GM21367 (cell line): Measurements from ENCODE around the gene MAP3K21.

ENCODE experiments used
- ATAC-seq: cut with Tn5 transposase; IDR thresholded peaks from one replicate; pipeline ENCODE4 v1.9.1; 2021; ENCODE audit not compliant: unreplicated experiment

MAP3K21 gene

GRCh38 chr1:233323718-233324117 is 3.8 kb upstream of the MAP3K21 start:
- no peak for ATAC-seq

- no peak for ATAC-seq
Measured at GRCh38 chr1:233326319-233326718, 1.2 kb upstream of the MAP3K21 start.

GRCh38 chr1:233326811-233327650 is 493 bp upstream of the MAP3K21 start:
- peak; percentile 92 for ATAC-seq

DNA sequence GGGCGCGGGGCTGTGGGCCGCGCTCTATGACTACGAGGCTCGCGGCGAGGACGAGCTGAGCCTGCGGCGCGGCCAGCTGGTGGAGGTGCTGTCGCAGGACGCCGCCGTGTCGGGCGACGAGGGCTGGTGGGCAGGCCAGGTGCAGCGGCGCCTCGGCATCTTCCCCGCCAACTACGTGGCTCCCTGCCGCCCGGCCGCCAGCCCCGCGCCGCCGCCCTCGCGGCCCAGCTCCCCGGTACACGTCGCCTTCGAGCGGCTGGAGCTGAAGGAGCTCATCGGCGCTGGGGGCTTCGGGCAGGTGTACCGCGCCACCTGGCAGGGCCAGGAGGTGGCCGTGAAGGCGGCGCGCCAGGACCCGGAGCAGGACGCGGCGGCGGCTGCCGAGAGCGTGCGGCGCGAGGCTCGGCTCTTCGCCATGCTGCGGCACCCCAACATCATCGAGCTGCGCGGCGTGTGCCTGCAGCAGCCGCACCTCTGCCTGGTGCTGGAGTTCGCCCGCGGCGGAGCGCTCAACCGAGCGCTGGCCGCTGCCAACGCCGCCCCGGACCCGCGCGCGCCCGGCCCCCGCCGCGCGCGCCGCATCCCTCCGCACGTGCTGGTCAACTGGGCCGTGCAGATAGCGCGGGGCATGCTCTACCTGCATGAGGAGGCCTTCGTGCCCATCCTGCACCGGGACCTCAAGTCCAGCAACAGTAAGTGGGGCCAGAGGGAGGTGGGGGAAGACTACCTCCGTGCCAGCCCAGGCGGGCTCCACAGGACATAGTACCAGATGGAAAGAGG is 808 bp downstream of the MAP3K21 start:
- ATAC-seq: peak; percentile 13

DNA sequence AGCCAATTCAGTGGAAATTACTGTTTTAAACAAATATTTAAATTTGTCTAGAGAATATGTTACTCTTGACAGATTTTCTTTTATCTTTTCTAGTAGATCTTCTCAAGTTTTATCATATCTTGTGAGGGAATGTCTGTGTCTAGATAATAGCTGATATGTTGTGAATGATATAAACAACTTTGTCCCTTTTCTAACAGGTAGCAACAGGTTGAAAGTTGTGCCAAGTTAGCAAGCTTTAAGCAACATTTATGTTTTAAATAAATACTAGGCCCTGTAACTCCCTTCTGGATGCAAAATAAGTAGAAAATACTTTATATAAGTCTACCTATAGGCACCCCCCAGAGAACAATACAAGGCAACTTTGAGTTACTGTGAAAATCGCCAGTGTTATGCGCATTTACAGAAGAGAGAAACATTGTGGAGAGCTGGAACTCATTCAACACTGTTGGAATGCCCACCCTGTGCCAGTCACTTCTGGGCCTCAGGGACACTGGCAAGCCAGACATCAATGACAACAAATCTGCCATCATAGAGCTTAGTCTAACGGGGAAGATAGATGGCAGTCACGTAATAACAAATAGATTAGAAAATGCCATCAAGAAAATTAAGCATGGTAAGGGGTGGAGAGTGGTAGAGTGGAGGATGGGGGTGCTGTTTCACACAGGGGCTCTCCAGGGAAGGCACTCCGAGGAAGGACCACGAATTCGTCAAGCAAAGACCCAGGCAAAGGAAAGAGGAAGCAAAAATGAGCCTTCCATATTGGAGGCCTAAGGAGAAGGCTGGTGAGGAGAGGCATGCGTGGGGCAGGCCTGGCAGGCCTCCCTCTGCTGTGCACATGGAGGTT is 4.4 kb downstream of the MAP3K21 start:
- no peak for ATAC-seq

- no peak for ATAC-seq
Measured at GRCh38 chr1:233333086-233333485, 5.6 kb downstream of the MAP3K21 start.

DNA sequence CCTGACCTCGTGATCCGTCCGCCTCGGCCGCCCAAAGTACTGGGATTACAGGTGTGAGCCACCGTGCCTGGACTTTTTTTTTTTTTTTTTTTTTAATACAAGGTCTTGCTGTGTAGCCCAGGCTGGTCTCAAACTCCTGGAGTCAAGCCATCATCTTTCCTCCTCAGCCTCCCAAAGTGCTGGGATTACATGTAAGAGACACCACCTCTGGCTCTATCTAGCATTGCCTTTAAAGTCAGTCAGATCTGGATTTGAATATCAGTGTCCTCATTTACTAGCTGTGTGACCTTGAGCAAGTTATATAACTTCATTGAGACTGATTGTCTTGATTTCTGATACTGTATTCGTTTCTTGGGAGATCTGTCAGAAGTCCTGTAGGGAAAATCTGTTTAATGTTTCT is 6.6 kb downstream of the MAP3K21 start:
- no peak for ATAC-seq

- ATAC-seq: no peak
Measured at GRCh38 chr1:233336554-233337456, 9.3 kb downstream of the MAP3K21 start.

DNA sequence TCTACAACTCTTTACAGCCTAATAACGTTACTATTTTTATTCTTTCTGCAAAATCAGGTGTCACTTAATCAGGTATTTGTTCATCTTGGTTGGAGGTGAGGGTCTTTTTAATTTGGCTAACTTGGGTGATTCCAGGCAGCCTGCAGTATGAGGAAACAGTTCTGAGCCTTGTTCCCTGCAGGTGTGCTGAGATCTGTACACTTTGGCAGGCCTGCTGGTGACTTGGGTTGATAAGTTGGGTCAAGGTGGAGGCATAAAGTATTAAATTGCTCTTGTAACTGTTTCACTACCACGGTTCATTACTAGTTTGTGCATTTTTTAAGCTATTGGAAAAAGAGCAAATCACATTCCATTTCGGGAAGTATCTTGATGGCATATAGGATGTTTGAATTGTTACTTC is 10.0 kb downstream of the MAP3K21 start:
- no peak for ATAC-seq

DNA sequence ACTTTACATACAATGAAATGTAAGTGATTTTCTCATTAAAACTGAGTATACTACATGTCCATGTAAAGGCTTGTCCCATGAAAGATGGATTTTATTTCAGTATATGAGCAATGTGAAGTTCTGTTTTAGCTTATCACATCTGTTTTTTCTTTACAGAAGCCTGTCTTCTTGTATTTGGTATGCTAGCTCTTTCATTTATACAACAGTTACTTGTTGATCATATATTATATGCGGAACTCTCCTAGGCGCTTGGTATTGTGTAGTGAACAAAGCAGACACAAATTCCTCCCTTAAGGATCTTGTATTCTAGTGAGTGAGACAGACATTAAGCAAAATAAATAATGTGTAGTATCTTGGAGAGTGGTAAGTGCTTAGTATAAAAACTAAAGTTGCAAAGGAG is 10.6 kb downstream of the MAP3K21 start:
- ATAC-seq: no peak

- no peak for ATAC-seq
Measured at GRCh38 chr1:233340031-233340555, 12.6 kb downstream of the MAP3K21 start.

- ATAC-seq: no peak
Measured at GRCh38 chr1:233340966-233341516, 13.5 kb downstream of the MAP3K21 start.

- ATAC-seq: no peak
Measured at GRCh38 chr1:233342086-233342485, 14.6 kb downstream of the MAP3K21 start.

DNA sequence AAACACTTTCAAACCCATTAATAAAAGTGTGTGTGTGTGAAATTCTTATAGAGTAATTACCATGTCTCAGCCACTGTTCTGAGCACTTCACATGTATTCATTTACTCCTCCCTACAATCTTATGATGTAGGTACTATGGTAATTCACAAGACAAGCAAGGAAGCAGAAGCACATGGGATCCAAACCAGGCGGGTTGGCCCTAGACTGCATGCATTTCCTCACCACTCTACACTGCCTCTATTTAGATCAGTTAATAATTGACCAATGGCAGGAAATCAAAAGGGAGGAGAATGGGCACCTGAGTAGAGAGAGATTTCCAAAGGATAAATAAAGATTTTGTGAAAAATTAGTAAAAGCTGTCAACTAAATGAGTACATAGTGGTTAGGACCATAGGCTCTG is 15.7 kb downstream of the MAP3K21 start:
- no peak for ATAC-seq

DNA sequence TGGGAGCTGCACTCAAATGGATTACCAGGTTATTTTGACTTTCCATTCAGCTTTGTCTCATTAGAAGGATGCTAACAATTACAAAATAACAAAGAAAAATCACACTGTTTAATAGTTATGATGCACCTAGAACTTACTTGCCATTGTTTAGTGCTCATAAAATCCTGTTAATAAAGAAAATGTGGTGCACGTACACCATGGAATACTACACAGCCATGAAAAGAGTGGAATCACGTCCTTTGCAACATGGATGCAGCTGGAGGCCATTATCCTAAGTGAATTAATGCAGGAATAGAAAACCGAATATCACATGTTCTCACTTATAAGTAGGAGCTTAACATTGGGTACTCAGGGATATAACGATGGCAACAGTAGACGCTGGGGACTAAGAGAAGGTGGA is 19.8 kb downstream of the MAP3K21 start:
- ATAC-seq: no peak

- no peak for ATAC-seq
Measured at GRCh38 chr1:233349137-233349536, 21.6 kb downstream of the MAP3K21 start.

- no peak for ATAC-seq
Measured at GRCh38 chr1:233354983-233355382, 27.5 kb downstream of the MAP3K21 start.

DNA sequence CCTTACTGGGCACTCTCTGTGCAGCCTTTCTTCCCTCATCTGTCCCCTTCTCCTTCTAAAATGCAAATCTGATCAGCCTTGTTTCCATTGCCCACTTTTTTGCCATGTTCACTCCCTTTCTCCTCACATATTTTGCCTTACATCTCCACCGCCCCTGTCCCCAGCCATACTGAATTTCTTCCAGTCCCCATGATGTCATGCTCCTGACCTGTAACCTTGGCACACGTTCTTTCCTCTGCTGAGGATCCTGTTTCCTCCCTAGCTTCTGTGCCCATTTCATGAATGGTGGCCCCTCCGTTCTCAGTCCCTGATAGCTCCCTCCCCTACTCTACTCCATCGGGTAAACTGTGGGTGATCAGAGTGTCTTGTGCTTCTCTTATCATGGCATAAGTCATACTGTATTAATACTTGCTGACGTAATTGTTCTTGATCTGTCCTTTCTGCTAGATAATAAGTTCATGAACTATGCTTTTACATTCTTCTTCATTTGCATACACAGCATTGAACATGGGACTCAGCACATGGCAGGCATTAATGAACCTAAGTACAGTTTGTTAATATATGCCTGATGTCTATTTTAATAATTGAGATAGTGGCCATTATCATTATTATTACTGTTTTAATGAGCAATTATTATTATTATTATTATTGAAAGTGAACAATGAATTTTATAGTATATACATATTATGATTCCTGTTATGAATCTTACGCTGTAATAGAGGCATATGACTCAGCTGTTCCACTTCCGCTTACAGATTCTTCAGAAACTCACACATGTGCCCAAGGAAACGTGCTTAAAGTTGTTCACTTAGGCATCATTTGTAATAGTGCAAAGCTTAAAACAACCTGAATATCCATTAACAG is 28.5 kb downstream of the MAP3K21 start:
- peak; percentile 75 for ATAC-seq

DNA sequence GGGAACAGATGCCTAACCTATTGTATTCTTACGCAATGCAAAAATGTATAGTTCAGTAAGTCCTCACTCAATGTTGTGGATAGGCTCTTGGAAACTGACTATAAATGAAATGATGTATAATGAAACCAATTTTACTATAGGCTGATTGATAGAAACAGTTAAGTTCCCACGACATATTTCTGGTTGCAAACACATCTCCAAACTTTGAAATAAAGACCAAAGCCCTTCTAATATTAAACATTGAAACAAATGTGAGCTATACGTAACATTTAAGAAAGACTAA is 29.1 kb downstream of the MAP3K21 start:
- ATAC-seq: no peak
